Measurements from ENCODE around the gene ORAI2. TPM values are rescaled to one million over a fixed set of nuclear protein-coding genes. Genes with fewer than 3 reads are reported as not detected.

The ORAI2 gene
- polyA plus RNA-seq, 1 donor from 2014 or later = 36.3 TPM

DNA sequence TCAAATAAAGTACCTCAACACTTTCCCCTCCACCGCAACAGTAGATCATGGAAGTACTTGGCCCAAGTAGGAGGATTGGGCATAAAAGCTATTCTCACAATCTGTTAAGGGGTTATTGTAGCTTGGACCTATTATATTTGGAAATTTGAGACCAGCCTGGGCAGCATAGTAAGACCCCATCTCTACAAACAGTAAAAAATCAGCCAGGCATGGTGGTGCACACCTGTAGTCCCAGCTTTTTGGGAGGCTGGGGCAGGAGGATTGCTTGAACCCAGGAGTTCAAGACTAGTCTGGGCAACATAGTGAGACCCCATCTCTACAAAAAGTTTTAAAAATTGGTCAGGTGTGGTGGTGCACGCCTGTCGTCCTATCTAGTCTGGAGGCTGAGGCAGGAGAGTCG lies 24.0 kb upstream of the ORAI2 start:
- Histone ChIP-seq H3K79me2 (replicated peaks; ENCODE audit: insufficient read depth, low read length) (no peaks in the 10 kb centered on the region), H3K9me3 (ENCODE audit: low read length) (no peaks in the 10 kb centered on the region), H3K9me2 (ENCODE audit: insufficient read depth, low read length) (no peaks in the 10 kb centered on the region), H3K4me3 (ENCODE audit: low read length) (no peak overlapping the region), H3F3A (ENCODE audit: insufficient read depth, low read length, poor library complexity, severe bottlenecking) (no peaks in the 10 kb centered on the region), H3K27me3 (ENCODE audit: insufficient read depth, low read depth, low read length) (no peaks in the 10 kb centered on the region), H3K27ac (ENCODE audit: low read length) (no peak overlapping the region), H3K9ac (ENCODE audit: low read length) (no peak overlapping the region), H2AFZ (ENCODE audit: low read depth, low read length) (no peak overlapping the region), H3K36me3 (ENCODE audit: insufficient read depth, low read length) (peaks cover 17% of the 10 kb centered on the region), H4K20me1 (ENCODE audit: insufficient read depth) (no peaks in the 10 kb centered on the region), H3K4me2 (ENCODE audit: low read length) (no peak overlapping the region)
- TF ChIP-seq EZH2 (IDR thresholded peaks at IDR 0.05; ENCODE audit: borderline replicate concordance, insufficient read depth, low read length, poor library complexity, severe bottlenecking) (no peak), POLR2AphosphoS5 (IDR thresholded peaks at IDR 0.05) (no peak), TAF1 (IDR thresholded peaks at IDR 0.05; ENCODE audit: low read depth) (no peak), CTCF (IDR thresholded peaks at IDR 0.05; ENCODE audit: poor library complexity, severe bottlenecking) (no peak), EP300 (conservative IDR thresholded peaks at IDR 0.05; ENCODE audit: poor library complexity, severe bottlenecking) (no peak), MXI1 (conservative IDR thresholded peaks at IDR 0.05; ENCODE audit: poor library complexity, severe bottlenecking) (no peak), RAD21 (conservative IDR thresholded peaks at IDR 0.05) (no peak), SMC3 (conservative IDR thresholded peaks at IDR 0.05; ENCODE audit: poor library complexity) (no peak), REST (IDR thresholded peaks at IDR 0.05; ENCODE audit: borderline replicate concordance) (no peak)

DNA sequence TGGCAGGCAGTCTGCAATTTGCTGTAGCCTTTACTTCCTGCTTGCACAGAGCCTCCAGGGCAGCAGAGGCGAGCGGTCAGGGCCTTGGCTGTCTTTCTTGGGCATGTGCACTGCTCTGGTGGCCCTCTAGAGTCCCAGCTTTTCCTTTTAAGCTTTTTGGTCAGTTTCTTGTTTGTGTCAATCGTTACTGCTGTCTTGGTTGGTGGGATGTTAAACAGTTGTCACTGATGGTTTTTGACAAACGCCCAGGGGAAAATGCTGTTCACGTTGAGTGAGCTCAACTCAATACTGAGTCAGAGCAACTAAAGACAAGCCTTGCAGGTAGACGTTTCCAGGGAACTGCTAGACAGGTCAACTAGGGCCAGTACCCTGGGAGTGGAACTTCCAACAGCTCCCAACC lies 23.3 kb upstream of the ORAI2 start:
- no peak overlapping the region for H3K27ac ChIP-seq (ENCODE audit: low read length)
- H3K4me3 ChIP-seq (ENCODE audit: low read length) = no peak overlapping the region
- no peak overlapping the region for H3K9ac ChIP-seq (ENCODE audit: low read length)
- no peaks in the 10 kb centered on the region for H3K9me2 ChIP-seq (ENCODE audit: insufficient read depth, low read length)
- no peaks in the 10 kb centered on the region for H3K79me2 ChIP-seq (replicated peaks; ENCODE audit: insufficient read depth, low read length)
- no peak for TF ChIP-seq CTCF (IDR thresholded peaks at IDR 0.05; ENCODE audit: poor library complexity, severe bottlenecking)
- no peak for TF ChIP-seq MXI1 (conservative IDR thresholded peaks at IDR 0.05; ENCODE audit: poor library complexity, severe bottlenecking)
- TF ChIP-seq REST (IDR thresholded peaks at IDR 0.05; ENCODE audit: borderline replicate concordance) = no peak
- TF ChIP-seq RAD21 (conservative IDR thresholded peaks at IDR 0.05) = no peak
- TF ChIP-seq POLR2AphosphoS5 (IDR thresholded peaks at IDR 0.05) = no peak
- no peak for TF ChIP-seq EP300 (conservative IDR thresholded peaks at IDR 0.05; ENCODE audit: poor library complexity, severe bottlenecking)
- TF ChIP-seq SMC3 (conservative IDR thresholded peaks at IDR 0.05; ENCODE audit: poor library complexity) = no peak
- TF ChIP-seq EZH2 (IDR thresholded peaks at IDR 0.05; ENCODE audit: borderline replicate concordance, insufficient read depth, low read length, poor library complexity, severe bottlenecking) = no peak
- no peak for TF ChIP-seq TAF1 (IDR thresholded peaks at IDR 0.05; ENCODE audit: low read depth)
- no peaks in the 10 kb centered on the region for H3K27me3 ChIP-seq (ENCODE audit: insufficient read depth, low read depth, low read length)
- no peaks in the 10 kb centered on the region for H3F3A ChIP-seq (ENCODE audit: insufficient read depth, low read length, poor library complexity, severe bottlenecking)
- no peaks in the 10 kb centered on the region for H3K9me3 ChIP-seq (ENCODE audit: low read length)
- no peak overlapping the region for H2AFZ ChIP-seq (ENCODE audit: low read depth, low read length)
- no peaks in the 10 kb centered on the region for H4K20me1 ChIP-seq (ENCODE audit: insufficient read depth)
- peaks cover 16% of the 10 kb centered on the region for H3K36me3 ChIP-seq (ENCODE audit: insufficient read depth, low read length)
- H3K4me2 ChIP-seq (ENCODE audit: low read length) = no peak overlapping the region
